ENCODE data around the gene CFAP221.

The CFAP221 gene

DNA sequence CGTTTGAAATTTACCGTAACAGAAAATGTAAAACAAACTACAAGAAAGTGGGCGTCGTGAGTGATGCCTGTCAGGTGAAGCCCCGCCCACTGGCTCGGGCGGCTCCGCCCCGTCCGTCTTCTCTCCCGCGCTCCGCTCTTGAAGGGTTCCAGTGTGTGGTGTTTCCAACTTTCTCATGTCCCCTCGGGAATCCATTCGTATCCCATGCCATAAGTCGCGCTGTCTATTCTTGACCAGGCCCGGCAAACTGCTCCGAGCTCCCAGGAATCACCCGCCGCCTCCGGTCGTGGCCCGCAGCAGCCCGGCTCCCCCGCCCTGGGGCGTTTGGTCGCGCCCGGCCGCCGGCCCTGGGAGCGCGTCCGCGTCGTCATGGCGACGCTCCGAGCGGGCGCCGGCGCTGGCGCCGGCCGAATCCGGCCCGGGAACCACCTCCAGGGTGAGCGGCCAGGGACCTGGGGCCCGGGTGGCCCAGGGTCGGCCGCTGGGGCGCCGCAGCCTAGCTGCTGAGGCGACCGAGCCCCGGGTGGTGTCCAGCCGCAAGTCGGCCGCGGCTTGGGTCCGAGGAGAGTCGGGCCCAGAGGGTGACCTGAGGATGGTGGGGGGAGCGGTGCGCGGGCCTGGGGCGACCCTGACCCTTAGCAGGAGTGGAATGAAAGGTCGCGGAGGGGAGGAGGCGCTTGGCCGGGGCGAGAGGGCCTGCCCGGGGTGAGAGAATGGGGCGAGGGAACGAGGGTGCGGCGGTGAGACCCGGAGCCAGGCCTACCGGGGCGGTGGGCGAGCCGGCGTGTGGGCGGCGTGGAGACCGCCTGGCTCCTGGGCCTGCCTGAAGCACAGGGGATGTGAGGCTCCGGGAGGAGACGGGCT is at the start of gene CFAP221:
Gene CFAP221 (plus strand): TSS at position 375 of the 864 bp plus-strand sequence. CDS start 1,683 bp downstream, outside the sequence.
- no peak for DNase-seq

DNA sequence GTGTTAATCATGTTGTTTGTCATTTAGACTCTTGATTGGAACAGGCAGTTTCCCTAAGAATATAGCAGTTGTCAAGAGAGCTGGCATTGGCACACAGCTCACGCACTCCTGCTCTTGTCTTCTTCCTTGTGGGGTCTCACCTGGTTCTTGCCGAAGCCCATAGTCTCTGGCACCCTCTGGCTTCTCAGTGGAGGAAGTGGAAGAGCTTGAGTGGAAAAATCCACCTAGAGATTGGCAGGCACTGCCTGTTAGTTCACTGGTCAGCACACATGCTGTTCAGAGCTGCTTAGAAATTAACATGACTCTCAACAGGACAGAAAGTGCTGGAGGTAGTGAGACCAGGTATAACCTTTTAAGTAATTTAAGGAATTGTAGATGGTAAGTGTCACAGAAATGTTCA is 48.3 kb upstream of the CFAP221 start:
- DNase-seq: no peak

DNA sequence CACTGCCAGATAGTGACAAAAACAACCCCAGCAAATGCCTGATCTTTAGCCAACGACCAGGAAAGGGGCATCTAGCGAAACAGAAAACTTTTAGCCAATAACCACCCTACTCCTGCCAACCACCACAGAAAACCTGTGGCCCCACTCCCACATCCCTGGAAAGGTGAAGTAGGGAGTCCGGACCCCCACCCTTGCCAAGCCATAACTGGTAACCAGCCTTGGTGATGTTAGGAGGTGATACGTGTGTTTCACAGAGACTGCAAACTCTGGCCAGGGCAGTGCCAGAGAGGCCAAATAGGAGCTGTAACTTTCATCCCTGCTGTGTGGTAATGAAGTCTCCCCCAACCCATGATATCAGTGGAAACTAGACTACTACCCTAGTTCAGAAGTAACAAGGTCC is 47.6 kb upstream of the CFAP221 start:
- no peak for DNase-seq

DNA sequence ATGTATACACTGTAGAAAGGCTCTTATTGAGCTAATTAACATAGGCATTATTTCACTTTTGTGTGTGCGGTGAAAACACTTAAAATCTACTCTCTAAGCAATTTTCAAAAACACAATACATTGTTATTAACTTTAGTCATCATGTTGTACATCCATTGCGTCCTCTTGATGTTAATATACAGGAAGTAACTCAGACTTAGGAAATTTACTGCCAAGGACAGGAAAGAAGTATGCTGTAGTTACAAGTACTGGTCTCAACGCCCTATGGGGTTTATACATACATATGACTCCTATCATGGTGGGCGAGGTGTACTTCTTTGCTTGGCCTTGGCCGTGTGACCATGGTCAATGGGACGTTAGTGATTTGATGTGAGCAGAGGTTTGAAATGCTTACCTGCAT is 35.5 kb upstream of the CFAP221 start:
- no peak for DNase-seq

DNA sequence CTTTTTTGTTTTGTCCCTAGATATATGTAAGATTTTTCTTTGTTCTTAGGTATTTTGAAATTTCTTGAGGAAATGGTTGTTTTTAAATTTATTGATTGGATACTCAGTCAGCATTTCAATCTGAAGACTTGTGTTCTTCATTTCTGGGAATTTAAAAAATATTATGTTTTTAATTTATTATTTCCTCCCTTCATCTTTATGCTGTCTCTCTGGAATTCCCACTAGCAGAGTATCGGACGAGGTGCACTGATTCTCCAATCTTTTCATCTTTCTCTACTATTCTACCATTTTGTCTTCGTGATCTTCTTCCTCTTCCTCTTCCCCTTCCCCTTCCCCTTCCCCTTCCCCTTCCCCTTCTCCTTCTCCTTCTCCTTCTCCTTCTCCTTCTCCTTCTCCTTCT is 32.3 kb upstream of the CFAP221 start:
- no peak for DNase-seq

DNA sequence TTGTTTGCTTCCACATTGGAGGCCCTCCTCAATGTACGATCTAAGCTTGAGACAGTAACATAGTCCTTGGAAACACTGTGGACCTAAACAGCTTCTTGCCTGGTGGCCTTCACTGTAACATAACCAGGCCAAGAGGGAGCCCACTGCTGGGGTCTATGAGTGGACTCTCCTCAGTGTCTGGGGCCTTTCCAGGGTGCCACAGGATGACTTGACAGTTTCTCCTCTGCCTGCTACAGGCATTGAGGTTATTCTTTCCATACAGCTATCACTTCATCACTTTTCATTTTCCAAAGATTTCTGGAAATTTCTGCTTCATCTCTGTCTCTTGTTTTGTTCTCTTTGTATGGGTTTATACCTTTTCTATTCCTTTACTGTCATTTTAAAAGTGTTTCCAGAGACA is 31.3 kb upstream of the CFAP221 start:
- no peak for DNase-seq

DNA sequence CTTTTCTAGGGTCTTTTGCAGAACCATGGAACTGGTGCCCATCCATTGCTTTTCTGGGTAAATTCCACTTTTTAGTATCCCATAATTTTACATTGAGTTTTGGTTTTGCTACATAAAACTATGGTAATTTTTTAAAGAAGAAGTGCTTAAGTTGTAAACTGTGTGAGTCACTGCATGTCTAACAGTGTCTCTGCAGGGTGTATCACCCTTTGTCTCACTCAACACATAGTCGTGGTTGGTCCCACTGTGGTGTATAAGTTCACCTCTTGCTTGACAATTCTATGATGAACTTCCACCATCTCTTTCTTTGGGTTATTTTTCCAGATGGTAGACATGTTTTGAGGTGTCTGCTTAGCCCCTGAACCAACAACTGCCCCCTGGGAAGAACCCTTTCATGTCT is 30.4 kb upstream of the CFAP221 start:
- no peak for DNase-seq

DNA sequence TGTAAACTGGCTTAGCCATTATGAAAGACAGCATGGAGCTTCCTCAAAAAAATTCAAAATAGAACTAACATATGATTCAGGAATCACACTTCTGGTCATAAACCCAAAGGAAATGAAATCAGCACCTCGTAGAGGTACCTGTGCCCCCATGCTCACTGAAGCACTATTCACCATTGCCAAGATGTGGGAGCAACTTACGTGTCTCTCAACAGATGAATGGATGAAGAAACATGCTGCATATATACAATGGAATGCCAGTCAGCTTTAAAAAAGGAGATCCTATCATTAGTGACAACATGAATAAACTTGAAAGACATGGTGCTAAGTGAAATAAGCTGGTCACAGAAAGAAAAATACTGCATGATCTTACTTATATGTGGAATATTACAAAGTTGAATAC is 28.1 kb upstream of the CFAP221 start:
- DNase-seq: no peak

DNA sequence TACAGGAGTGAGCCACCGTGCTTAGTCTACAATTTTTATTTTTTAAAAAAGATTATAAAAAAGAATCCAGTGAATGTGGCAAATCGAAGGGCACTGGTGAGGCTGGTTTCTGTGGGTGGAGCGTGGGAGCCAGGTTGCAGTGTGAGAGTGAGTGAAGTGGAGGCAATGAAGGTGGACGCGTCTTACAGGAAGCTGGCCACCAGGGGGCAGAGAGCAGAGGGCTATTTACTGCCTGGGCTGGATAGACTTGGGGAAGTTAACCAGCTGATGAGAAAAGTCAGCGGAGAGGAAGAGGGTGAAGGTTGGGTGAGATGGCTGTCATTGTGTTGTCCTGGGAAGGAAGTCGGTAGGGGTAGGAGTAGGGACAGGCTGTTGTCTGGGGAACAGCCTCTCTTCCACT is 26.8 kb upstream of the CFAP221 start:
- DNase-seq: no peak

DNA sequence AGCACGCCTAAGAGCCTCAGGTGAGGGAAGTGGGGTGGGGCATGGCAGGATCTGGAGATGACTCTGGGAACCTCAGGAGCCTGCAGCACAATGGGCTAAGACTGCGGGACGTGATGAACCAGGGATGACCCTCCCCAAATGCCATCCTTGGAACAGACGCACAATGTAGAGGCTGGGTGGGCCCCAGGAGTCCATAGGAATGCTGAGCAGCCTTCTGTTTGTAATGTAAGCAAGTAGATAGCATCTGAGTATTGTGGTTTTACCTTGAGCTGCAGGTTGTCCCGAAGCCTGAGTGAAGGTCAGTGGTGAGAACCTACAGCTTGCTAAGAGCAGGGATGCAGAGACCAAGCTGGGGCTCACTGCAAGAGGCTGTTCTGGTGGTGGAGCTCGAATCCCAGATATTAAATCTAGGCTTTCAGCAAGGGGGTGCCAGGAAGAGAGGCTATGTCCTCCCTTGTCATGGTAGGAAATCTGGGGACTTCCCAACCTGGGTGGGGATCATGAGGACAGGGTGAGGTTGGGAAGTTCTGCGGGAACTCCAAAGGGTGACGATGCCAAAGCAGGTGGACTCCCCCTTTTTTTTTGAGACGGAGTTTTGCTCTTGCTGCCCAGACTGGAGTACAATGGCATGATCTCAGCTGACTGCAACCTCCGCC is 25.7 kb upstream of the CFAP221 start:
- DNase-seq: no peak

DNA sequence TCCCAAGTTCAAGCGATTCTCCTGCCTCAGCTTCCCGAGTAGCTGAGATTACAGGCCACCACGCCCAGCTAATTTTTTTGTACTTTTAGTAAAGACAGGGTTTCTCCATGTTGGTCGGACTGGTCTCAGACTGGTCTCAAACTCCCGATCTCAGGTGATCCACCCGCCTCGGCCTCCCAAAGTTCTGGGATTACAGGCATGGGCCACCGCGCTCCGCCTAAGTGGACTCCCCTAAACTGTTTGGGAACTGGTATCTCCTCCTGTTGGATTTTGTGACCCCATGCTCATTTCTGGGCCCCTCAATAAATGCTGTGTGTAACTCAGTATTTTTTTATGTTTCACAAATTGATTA is 25.2 kb upstream of the CFAP221 start:
- no peak for DNase-seq

DNA sequence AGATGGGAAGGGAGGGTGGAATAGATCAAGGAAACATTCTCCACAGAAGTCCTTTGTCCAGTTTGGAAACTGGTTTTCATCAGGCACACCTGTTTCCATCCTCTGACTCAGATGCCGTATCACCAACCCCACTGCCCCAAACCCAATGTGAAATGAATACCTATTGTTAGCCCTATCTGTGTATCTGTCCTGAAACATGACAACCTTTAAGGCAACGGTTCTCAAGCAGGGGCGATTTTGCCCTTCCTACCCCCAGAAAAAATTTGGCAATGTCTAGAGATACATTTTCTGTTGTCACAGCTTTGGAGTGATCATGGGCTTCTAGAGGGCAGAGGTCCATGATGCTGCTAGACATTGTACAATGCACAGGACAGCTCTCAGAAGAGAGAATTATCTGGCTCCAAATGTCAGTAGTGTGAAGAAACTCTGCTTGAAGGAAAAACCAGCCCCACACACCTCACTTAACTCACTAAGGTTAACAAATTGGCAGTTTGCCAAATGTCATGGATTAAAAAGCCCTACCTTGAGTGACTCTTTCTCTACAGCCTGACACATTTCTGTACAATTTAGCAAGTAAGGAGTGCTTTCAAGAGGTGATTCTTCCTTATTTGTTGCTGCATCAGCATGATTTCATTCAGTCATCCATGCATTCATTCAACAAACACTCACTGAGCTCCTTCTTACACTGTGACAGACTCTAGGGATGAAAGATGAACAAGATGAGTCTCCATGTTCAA is 23.4 kb upstream of the CFAP221 start:
- DNase-seq: no peak

DNA sequence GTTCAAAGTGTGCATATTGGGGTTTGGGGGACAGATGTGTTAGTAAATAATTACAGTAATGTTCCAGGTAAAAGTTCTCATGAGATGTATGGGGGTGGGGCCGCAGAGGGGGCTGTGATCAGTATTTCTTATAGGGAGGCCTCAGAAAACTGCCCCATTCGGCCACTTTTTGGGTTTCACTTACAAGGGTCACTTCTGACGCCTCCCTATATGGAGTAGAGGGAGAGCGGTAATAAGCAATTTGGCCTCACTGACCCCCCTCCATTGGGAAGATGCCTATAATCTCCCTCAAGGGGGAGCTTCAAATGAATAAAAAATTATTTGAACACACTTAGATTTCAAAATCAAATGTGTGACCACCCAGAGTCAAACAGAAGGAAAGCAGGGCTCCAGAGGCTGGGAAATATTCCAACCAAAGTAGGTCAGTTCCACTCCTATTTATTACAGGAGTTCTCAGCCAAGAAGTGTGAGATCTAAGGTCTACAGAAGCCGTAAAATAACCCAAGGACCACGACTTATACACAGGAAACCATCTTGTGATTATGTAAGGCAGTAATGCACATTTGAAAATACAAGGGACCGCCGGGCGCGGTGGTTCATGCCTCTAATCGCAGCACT is 22.7 kb upstream of the CFAP221 start:
- no peak for DNase-seq

DNA sequence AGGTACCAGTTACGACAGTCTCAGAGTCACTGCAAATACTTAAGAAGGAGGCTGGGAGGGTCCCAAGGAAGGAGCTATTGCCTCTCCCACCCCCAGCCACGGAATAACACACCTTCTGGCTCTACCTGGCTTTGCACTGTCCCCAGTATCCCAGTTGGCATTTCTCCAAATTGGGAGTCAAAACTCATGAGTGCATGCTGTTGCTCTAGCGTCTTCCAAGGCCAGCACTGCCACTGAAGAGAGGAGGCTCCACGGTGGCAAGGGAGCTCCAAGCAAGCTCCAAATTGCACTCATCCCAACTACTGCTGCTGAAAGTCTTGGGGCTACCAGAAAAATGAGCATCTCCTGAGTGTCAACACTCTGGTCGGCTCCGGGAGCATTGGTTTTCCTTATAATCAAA is 21.6 kb upstream of the CFAP221 start:
- no peak for DNase-seq

DNA sequence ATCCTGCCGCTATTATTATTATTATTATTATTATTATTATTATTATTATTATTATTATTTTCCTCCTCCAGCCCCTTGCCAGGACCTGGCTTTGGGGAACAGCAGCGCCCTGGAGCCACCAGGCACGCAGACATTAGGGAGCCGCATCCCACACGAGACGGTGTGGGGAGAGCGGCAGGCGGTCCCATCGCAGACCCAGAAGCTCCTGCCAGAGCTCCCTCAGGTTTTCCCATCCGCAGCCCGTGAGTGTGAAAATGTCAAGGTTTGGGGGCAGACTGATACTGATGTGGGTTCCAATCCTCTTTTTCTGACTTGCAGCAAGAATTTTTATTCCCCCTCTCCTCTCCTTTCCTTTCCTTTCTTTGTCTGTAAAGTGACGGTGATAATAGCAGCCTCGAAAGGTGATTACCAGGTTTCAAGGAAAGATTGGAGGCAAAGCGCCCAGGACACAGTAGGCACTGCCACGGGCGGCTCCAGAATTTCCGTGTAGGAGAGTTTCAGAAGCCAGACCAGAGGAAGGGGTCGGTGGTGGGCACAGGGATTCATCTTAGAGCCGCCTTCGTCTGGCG is 20.8 kb upstream of the CFAP221 start:
- no peak for DNase-seq

DNA sequence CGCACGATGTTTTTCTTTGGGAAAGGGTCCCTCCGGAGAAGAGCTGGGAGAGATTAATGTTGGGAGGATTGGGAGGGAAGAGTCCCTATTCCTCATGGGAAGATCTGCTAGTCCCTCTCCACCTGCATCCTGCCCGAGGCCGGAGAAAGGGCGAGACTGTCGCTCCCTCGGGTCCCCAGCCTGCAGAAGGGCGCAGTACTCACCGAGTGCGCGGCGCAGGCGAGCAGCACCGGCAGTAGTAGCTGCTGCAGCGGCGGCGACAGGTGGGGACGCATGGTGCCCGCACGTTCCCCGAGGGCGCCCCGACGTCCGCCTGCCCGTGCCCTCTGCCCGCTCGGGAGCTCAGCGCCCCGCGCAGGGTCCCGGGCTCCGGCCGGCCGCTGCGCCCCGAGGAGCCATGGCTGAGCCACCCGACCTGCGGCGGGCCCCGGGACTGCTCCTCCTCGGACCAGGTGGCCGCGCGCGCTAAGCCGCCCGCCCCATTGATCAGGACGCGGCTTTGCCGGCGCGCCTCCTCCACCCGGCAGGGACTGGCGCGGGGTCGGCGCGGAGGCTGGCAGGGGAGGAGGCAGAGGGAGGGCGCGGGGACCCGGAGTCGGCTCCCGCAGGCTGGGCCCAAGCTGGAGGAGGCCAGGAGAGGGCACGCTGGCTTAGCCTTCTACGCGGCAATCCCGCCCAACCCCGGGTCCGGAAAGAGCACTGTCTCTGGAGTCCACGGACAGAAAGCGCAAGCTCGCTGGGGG is 20.1 kb upstream of the CFAP221 start, which contains the start of gene SCTR:
Gene SCTR (minus strand): TSS at position 532 of the 743 bp plus-strand sequence. CDS start 257 bp downstream, at position 275.
- DNase-seq: no peak

DNA sequence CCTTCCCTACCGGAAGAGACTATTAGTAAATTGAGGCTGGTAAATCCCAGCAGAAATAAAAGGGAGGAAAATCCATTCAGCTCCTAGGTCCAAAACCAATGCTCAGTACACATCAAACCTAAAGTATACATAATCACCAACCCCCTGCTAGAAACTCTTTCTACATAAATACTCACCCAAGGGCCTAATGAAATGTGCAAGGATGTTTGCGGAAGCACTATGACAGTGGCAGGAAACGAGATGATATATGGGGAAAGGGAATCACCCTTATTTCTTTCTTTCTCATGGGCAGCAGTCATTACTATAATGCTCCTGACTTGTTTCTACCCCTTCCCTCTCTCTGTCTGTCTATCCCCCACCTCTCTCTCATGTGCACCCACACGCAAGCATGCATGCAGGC is 18.6 kb upstream of the CFAP221 start:
- no peak for DNase-seq

DNA sequence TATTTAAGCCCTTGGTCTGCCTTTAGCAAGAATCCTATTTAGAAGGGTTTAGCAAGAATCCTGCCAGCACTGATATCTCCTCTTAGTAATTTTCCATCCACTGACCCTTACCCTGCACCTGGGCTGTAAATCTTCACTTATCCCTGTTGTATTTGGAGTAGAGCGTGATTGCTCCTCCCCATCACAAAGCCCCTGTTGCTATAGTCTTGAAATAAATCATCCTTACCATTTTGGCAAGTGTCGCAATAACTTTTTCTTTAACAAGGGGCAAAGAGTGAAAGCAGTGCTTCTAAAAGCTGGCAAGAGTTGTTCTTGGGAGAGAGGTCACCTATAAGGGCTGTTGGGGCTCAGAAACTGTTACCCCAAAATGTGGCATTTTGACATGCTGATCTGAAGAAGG is 16.2 kb upstream of the CFAP221 start:
- DNase-seq: no peak

DNA sequence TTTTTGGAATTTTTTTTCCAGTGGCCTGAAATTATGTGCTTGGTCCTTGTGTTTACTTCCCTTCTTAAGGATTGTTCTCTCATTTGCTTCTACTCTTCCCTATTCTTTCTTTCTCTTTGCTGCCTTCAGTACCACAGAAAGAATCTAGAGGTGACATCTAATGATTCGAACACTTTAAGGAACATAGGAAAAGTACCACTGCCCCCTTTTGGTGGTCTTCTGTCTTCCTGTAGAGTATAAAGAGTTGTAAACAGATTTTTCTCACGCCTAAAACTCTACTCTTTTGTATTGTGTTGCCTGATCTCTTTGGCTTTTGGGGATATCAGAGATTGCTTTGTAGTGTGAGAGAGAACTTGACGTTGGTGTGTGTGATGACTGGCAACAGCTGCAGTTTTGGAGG is 13.0 kb upstream of the CFAP221 start:
- DNase-seq: no peak

DNA sequence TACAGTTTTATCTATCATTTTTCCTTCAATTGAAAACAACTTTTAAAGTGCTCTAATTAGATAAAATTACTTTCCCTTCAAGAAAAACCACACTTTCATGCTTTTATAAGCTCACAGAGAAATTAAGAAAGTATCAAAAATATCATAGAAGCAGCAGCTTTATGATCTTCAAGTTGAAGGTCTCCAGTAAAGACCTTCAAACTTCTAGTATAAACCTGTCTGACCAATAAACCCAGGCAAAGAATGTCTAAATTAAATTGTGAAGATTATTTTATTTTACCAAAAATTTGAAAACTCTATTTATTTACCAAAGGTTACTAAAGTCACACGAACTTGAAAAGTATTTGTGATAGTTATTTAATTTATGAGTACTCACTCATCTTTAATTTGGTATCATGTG is 10.7 kb upstream of the CFAP221 start:
- DNase-seq: no peak

DNA sequence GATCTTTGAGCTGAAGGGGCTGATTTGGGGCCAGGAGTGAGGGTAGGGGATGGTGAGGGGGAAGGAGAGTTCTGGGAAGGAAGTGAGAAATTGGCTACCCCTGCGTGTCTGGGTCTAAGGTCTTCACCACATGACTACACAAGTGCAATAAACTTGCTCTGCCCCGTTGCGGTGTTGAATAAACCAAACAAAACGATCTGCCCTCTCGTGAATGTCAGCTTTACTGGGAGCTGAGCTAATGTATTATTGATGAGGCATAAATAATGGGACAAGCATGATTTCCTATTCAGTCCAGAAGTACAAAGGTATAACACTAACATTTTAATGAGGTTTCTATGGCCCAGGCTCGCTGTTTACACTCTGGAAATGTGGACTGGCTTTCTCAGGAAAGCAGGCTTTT is 8.0 kb upstream of the CFAP221 start:
- no peak for DNase-seq

DNA sequence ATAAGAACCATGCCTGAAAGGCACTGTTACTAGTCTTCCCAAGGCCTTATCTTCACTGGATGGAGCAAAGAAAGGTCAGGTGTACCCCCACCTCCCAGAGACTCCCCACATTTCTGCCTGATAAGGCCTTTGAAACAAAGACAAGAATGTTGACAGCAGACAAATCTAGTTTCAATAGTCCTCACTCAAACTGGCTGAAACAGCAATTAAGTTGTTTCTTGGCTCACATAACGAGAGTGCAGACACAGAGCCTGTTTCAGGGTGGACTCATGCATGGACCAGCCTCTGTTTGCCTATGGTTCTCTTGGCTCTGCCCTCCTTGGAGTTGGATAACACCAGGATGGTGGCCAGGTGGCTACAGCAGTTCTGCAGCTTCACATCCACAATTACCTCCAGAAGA is 7.5 kb upstream of the CFAP221 start:
- DNase-seq: no peak
